Smooth muscle cell of the brain vasculature (primary cell): ENCODE results near the gene PRPF38A.

Source experiments
- DNase-seq: peaks from one replicate; pipeline ENCODE4 v3.0.0-alpha.2; 2012; ENCODE audit warnings: low read depth, low spot score

The PRPF38A gene

DNA sequence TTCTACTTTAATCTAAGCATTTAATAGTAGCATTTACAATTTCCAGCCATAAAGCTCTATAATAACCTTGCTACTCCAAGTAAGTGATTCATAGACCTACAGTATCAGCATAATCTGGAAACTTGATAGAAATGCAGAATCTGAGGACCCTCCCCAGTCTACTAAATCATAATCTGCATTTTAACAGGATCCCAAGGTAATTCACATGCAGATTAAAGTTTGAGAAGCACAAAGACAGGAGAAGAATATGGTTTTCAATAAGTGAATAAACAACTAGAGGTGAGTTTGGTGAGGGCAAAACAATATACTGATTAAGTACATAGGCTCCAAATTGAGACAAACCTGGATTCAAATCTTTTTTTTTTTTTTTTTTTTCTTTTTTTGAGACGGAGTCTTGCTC, 57.4 kb downstream of the PRPF38A start:
- DNase-seq: no peak

GRCh38 chr1:52463891-52464290, 59.5 kb downstream of the PRPF38A start:
- DNase-seq: no peak

- no peak for DNase-seq
Measured at GRCh38 chr1:52469108-52469507, 64.7 kb downstream of the PRPF38A start.
